Measurements from ENCODE around the gene ASB11.
"Not testable (repeated sequence)": the region's sequence is repeated elsewhere in the genome, so short reads cannot be mapped to it uniquely, and the experiment has no call there.

The ASB11 gene

DNA sequence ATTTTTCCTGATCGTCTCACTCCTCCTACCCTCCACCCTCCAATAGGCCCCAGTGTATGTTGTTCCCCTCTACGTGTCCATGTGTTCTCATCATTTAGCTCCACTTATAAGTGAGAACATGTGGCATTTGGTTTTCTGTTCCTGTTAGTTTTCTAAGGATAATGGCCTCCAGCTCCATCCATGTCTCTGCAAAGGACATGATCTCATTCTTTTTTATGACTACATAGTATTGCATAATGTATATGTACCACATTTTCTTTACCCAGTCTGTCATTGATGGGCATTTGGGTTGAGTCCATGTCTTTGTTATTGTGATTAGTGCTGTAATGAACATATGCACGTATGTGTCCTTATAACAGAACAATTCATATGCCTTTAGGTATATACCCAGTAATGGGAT lies 9.5 kb downstream of the ASB11 start:
- DNase-seq (ENCODE audit: low spot score), result not testable (repeated sequence)

DNA sequence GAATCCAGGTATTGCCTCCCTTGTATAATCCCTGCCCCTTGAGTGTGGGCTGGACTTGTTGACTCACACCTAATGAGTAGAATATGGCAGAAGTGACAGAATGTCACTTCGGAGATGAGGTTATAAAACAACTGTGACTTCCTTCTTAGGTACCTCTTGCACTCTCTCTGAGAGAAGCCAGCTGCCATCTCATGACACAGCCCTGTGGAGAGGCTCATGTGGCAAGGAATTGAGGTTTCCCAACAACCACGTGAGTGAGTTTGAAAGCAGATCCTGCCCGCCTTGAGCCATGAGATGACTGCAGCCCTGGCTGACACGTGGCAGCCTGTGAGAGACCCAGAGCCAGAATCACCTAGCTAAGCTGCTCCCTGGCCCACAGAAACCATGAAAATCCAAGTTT lies 13.5 kb downstream of the ASB11 start:
- no peak for DNase-seq (ENCODE audit: low spot score)

DNA sequence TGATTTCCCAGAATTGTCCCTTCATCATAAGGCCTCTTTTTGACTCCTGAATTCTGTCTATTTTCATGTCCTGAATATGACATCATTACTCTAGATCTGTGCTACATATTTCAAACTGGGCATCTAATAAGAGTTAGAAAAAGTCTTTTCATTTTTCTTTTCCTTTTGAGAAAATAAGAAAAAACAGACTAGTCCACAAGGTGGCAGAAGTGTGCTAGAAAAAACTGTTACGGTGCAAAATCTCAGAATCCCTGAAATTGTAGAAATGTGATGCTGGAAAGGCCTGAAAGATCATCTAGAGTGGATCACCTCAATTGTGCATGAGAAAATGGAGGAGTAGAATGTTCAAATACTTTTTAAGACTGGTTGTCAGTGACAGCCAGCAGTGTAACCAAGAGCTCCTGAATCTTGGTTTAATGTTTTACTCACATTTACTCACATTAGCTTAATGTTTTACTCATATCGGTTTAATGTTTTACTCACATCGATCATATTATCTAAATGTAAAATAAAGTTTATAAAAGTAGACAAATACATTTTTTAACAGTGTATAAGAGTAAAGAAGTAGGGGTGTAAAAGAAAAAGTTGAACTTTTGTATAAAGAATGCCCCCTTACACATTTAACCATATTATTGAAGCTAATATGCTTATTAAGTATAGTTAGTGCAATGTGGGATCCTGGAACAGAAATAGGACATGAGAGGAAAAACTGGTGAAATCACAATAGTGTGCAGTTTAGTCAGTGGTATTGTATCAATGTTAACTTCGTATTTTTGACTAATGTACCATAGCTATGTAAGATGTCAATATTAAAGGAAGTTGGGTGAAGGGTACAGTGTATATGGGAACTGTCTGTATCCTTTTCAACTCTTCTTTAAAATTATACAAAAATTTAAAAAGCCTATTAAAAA lies 15.2 kb downstream of the ASB11 start:
- peak; percentile 43 for DNase-seq (ENCODE audit: low spot score)

DNA sequence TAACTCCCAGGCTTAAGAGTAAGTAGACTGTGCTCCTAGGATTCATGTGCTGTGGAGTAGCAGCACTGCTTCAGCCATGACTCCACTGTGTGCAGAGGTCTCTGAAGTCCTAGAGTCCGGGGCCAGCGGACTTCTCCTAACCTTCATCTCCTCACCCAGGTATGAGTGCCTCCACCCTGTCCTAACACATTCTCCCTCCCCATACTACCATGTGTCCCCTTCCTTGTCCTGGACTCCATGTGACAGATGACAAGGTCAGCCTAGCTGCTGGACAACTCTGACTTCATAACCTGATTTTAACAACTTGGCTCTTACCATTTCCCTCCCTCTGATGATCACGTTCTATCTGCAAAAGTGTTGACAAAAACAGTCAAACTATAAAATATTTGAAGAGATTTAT lies 16.7 kb downstream of the ASB11 start:
- no peak for DNase-seq (ENCODE audit: low spot score)

DNA sequence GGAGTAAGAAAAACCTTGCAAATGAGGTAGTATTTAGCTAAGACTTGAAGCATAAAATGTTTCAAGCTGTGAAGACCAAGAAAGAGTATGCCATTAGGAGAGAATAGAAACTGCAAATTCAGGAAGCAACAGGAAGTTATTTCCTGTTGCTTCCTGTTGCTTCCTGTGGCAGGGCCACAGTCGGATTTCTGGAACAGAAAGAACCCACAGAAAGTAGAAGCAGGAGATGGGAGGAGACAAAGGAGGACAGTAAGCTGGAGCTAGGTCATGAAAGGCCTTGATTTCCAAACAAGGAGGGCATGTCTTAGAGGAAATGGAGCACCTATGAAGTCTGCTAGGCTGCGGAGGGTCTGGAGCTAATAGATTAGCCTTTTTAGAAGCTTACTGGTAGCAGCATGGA lies 17.2 kb downstream of the ASB11 start:
- no peak for DNase-seq (ENCODE audit: low spot score)

DNA sequence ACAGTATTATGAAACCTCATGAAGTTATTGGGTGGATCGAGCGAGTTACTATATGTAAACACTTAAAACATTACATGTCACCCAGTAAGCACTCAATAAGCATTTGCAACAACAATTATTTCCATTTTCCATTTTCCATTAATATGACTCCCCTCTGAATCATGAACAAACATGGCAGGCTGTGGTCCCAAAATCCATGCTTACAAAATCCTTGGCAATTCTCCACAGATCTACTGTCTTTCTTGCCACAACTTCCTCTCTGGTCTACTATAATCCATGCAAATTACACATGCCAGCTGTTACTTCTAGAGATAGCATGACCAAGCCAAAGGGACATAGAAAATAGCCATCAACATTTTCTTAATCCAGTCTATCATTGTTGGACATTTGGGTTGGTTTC lies 22.0 kb downstream of the ASB11 start:
- DNase-seq (ENCODE audit: low spot score), result no peak

DNA sequence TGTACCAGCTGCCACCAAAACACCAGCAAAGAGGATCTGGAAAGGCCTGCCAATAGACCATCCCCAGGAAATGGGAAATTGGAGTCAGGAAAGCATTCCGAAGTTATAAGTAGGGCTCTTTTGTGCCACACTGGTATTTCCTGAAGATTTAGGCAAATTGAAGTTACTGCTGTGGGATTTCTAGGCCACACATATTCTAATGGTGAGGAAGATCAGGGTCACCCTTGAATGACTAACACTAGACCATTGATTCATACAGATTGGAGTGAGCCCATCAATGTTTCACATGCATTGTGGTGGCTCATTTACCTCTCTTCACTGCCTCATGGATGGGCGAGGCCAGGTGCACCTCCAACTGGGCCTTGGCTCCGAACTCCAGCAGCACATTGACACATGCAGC lies 22.6 kb downstream of the ASB11 start:
- no peak for DNase-seq (ENCODE audit: low spot score)

DNA sequence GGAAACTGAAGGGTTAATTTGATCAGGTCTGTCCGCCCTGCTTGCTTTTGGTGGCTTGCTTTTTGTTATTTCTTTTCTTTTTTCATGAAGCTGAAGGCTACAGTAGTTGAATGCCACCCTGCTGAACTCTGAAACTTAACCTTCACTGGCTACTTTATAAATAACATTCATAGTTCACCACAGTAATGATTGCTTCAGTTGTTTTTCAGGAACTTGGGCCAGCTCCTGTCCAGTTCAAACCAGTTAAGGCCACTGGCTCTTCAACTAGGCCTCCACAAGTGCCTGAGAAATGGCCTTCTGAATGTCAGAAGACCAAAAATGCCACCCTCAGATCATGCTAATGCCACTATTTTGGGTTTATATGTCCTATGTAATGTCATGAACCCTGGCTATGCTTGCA lies 37.8 kb downstream of the ASB11 start:
- no peak for DNase-seq (ENCODE audit: low spot score)

DNA sequence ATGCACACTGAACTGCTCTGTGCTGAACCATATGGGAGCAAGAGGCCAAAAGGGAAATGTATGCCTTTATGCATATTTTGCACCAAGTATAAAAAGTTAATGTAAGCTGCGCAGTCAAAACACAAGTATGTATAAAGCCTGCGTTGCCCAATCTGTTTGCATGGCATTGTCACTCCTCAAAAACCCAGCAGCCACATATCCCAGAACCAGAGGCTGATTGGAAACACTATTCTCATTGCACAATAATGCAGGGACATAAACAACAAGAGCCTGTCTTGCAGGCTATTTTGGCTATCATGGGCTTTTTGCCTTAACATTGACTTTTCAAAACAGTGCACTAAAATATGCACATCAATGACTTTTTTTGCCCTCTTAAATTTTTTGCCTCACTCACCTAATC lies 40.5 kb downstream of the ASB11 start:
- no peak for DNase-seq (ENCODE audit: low spot score)

DNA sequence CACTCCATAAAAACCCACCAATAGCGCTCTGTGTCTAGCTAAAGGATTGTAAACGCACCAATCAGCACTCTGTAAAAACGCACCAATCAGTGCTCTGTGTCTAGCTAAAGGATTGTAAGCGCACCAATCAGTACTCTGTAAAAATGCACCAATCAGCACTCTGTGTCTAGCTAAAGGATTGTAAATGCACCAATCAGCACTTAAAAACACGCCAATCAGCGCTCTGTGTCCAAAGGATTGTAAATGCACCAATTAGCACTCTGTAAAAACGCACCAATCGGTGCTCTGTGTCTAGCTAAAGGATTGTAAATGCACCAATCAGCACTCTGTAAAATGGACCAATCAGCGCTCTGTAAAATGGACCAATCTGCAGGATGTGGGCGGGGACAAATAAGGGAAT lies 42.2 kb downstream of the ASB11 start:
- DNase-seq (ENCODE audit: low spot score), result not testable (repeated sequence)

DNA sequence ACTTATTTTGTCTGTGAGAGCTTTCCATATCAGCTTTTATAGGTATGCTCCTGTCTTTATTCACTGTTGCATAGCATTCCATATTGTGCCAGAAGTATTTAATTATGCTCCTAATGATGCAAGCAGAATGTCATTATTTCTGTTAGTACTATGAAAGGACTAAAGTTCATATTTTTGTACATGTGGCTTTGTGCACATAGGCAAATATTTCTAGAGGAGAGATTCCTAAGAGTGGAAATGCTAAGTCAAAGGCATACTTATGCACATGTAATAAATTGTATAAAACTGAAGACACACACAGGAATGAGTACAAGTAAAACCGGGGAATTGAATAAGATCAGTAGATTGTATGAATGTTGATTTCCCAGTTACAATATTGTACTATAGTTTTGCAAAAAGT lies 43.7 kb downstream of the ASB11 start:
- no peak for DNase-seq (ENCODE audit: low spot score)

DNA sequence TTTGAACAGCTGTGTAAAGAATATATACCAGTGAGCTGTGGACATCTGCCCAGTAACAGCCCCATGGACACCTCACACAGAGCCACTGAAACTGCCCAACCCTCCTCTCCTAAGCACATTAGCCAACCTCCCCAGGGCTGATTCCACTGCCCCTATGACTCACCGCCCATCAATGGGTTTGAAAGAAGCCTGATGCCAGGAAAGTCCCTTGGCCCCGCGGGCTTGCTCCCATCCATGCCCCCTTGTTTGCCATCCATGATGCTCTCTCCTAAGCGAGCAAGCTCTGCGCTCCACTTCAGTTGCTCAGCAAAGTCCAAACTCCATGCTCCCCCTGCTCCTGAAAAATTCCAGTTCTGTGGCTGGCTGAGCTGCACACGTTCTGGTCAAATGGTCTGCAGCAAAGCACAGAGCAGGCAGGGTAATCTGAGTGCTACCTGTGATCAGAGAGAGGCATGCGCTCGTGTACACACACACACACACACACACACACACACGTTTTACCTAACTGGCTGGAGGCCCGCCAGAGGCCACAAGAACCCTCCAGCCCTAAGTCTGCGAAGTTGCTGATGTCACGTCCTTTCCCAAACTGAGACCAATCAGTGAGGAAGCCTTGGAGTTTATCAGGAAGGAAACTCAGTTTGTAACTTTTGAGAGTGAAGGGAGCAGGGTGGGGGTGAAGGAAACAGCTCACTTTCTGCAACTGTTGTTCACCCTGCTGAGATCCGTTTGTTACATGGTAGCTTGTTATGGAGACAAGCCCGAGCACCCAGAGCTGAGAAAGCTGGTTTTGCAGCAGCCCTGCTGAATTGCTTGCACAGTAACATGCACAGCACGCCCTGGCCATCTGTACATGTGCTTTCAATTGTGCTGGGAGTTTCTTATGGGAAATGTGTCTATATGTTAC lies 45.6 kb downstream of the ASB11 start, which contains the start of gene ASB9:
ASB9 (minus strand) TSS at position 466 of the 904 bp plus-strand sequence; CDS start at position 257, 209 bp downstream.
- DNase-seq (ENCODE audit: low spot score), result peak; percentile 2

DNA sequence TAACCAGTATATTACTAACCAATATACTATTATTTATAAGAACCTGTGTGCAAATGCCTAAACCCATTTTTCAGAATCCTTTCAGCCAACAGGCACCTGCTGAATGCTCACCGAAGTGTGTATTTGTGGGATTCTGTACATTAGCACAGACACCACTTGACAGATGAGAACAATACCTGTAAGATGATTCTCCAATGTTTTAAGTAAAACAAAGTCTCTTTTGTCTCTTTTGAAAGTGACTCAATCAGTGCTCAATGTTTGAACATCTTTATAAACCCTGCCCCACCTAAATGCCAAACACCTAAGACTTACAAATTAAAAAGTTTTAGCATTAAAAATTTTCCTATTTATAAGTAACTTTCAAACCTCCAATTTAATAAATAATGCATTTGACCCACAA lies 46.3 kb downstream of the ASB11 start:
- DNase-seq (ENCODE audit: low spot score), result no peak

DNA sequence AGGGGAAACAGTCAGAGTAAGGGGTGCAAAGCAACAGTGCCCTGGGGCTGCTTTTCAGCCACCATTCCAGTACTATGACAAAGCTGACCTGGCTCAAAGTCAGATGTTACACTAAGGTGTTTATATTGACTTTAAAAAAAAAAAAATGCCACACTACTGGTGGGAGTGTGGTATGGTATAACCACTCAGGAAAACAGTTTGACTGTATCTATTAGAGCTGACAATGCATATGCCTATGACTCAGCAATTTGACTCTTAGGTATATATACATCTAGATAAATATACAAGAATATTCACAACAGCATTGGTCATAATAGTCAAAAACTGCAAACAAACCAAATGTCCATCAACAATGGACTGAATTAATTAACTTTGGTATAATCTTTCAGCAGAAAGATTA lies 60.6 kb downstream of the ASB11 start:
- no peak for DNase-seq (ENCODE audit: low spot score)

DNA sequence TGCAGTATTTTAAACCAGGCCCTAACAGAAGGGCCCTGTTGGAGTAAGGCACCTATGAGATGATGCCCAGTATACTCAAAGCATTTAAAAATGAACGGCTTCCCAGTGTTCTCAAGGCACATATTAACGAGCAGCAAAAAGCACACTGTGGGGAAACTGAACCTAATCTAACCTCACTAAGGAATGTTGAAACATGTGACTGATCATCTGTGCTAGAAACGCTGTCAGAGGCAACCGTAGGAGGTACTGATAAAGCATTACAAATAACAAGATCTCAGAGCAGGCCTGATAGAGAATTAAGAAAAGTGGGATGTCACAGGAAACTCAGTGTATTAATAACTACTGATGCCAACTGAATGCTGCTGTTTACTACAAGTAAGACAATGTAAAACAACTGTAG lies 69.5 kb downstream of the ASB11 start:
- DNase-seq (ENCODE audit: low spot score), result no peak

DNA sequence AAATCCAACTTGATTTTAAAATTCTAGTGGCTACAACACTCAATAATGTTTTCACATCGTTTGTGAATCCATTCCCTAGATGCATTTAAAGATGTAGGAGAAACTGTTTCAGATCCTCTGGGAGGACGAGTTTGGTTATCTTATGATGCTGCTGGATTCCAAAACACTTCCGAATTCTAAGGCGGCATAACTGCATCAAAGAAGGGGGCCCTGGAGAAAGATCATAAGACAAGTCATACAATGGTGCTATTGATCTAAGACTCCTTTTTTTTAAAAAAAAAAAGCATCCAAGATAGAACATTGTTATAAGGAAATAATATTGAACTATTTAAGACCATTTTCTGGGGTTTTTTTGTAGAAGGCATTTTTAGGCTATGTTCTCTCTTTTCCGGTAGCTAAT lies 71.0 kb downstream of the ASB11 start:
- DNase-seq (ENCODE audit: low spot score), result no peak

DNA sequence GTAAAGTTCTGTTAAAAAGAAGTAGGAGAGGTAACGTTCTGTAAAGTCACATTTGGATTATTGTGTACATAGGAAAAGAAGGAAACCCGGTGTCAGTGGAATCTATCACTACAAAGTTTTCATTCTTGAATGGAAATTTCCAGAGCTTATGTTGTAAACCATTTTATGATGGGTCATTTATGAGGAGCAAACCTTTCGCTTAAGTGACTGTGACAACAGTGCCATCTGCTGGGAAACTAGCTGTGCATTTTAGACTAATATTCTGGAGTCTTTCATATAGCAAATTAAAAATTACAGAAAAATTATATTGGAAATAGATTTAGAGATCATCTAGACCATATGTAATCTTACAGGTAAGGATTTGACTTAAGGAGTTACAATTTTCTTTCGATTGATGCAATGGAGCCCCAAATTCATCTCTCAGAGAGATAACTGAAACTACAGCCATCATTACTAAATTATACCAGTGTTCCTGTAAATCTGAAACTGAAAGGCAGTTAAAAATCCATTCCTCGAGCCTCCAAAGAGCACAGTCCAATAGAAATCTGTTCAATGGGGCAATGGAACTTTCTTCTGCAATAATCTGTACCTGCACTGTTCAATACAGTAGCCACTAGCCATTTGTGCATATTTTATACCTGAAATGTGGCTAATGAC lies 72.4 kb downstream of the ASB11 start:
- DNase-seq (ENCODE audit: low spot score), result peak; percentile 73

DNA sequence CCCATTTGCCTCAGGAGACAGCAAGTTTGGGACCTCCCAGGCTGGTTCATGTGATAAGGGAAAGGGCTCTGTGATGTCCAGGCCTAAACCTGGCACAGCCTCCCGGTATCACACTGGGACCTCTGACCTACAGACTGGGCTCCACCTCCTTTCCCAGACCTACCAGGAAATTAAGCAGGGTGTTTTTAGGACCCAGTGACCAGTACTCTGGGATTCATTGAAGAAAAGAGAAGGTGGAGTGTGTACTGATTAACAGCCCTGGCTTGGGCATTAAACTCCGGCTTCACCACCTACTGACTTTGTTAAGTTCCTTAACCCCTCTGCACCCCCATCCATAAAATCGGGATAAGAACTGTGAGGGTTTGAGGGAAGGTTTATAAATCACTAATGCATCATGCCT lies 74.1 kb downstream of the ASB11 start:
- no peak for DNase-seq (ENCODE audit: low spot score)

DNA sequence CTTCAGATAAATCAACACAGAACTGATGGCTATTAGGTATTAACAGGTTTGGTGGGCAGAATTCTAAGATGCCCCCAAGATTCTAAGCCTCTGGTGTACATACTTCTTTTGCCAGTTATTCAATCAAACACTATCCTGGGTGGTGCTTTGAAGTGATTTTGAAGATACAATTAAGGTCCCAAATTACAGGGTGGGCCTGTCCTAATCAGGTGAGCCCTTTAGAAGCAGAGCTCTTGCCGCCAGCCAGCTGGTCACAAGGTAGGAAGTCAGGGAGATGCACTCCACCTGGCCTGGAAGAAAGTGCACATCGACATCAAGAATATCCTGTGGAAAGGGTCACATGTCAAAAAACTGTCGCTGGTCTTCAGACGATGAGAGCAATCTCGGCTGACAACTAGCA lies 75.0 kb downstream of the ASB11 start:
- no peak for DNase-seq (ENCODE audit: low spot score)

DNA sequence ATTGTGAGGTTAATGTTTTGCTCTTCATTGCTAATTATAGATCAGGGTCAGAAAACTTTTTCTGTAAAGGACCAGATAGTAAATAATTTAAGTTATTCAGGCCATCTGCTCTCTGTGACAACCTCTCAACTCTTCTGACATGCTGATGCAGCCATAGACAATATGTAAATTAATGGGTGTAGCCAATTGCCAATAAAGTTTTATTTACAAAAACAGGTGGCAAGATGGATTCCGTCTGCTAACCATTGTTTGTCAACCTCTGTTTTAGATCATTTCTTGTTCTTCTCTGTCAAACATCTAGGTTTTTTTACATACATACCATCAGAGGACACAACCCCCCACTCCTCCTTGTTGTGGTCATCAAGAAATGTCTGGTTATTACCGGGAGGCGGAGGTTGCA lies 79.3 kb downstream of the ASB11 start:
- DNase-seq (ENCODE audit: low spot score), result no peak

DNA sequence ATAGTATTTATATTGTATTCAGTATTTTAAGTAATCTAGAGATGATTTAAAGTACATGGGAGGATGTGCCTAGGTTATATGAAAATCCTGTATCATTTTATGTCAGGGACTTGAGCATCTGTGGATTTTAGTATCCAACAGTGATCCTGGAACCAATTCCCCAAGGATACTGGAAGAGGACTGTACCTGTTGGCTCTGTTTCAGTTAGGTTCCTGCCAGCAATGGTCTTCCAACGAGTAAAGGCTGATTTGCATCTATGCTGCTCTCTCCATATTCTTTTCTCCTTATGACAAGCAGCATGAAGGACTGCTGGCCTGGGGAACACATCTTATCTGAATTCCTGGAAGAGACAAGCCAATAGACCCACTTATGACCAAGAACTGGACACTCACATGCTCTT lies 80.4 kb downstream of the ASB11 start:
- DNase-seq (ENCODE audit: low spot score), result no peak

DNA sequence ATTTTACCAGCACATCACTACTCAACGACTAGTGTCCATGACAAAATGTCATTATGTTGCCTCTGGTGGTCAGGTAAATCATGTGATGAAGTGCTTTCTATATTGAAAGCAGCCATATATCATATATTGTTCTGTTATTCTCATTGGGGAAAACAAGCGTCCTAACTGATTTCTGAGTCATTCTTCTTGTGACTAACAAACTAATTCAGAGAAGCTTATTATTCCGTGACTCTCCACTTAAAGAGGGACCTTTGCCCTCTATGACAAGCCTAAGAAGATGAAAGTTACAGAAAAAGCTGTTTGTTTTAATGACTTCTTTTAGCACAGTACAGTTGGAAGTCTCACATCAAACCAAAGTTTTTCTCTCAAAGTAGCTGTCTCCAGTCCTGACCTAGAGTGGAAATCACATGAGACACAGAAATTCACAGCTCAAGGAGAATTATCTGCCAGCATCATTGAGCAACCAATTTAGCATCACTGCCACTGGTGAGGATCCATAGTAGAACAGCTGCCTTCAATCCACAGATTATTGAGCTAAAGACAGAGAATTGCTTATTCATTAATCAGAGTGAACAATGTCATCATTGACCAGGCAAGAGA lies 81.9 kb downstream of the ASB11 start:
- peak; percentile 29 for DNase-seq (ENCODE audit: low spot score)
